ENCODE data around the gene PEAK1.
A peak's percentile ranks its signal among the peaks of the same experiment; 100 is the strongest.

Gene PEAK1

DNA sequence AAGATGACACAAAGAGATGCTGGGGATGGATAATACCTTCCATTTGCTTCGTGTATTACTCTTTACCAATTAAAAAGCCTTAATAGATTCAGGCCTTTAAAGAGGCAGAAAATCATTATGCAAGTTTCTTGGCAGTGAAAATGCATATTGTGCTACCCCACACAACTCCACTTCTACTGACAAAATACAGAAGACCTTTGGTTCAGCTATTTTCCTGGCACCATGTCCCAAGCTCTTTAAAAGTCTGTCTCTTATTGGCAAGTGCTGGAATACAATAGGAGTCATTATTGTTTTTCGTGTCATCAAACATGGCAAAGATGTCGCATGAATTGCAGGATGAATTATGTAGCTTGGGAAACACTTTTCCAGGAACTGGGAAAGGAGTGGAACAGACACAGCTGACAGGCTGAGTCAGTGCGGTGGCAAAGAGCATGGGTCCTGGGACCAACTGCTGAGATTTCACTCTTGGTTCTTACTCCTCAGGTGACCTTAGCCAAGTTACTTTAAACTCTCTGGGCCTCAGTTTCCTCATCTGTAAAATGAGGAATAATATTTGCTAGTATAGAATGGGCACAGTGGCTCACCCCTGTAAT is 343.5 kb downstream of the PEAK1 start:
- no peak for DNase-seq

- no peak for DNase-seq
Measured at GRCh38 chr15:77075528-77075927, 344.4 kb downstream of the PEAK1 start.

- no peak for DNase-seq
Measured at GRCh38 chr15:77074350-77074749, 345.6 kb downstream of the PEAK1 start.

DNA sequence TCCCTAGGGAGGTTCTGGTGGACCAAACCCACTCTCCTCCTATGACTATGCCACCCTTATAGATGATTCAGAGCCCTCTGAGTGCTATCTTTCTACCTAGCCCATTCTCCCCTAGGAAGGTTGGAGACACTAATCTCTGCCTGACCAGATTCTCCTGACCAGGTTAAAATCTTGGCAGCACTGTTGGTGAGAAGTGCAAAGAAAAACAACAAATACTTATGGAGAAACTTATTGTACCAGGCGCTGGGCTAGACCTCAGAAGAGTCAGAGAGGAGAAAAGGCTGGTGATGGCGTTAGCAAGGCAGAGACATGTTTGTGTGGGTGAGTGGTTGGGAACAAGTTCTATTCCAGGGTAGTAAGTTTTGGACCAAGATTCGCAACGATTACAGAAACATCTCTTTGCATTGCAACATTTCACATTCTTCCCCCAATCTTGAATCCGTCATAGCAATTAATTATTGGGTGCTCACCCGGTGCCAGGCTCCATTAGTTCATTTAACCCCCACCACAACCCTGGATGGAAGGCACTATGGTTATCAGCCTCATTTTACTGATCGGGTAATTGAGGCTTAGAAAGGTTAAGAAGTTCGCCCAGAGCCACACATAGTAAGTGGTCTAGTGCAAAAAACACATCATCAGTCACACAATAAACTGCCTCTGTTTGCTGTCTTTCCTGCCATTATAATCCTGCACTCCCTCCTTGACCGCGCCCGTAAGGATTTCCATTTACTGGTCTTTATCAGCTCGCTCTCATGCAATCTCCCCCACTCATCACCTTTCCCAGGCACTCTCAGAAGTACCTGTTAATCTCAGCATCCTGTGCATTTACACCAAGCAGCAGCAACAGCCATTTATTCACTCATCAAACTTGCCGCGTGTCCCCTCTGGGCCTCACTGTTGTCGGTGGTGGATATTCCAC is 348.3 kb downstream of the PEAK1 start:
- DNase-seq, result no peak

- peak; percentile 93 for DNase-seq
Measured at GRCh38 chr15:77070495-77071304, 349.2 kb downstream of the PEAK1 start, which contains the start of gene TSPAN3. TSS of gene TSPAN3 (minus strand) at chr15:77071109. CDS start at chr15:77070954, 155 bp downstream.

GRCh38 chr15:77070180-77070494 is 349.8 kb downstream of the PEAK1 start:
- DNase-seq, result no peak

DNA sequence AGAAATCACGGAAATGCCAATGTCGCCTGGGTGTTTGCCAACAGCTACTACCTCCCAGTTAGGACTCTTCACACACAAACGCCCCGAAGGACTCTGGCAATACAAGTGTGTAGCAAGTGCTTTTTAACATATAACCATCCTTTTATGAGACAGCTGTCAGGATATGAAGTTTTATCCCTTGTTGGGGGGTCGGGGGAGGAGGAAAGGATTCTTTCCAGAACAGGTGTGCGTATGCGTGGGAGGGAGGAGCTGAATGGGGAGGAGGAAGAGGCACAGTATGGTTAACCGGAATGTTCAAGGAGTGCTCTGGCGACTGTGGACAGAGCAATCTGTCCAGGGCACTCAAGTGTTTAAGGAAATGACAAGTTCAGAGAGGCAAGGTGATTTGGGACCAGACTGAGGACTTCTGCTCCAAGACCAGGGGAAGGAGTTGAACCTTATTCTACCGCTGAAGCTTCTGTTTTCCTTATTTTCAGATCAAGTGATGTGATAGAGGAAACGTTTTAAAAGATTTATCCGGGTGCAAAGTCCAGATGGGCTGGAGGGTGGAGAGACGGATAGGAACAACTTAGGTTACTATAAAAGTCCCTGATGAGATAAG is 350.3 kb downstream of the PEAK1 start:
- no peak for DNase-seq

- DNase-seq, result no peak
Measured at GRCh38 chr15:77068633-77069032, 351.3 kb downstream of the PEAK1 start.

GRCh38 chr15:77067691-77068367 is 352.1 kb downstream of the PEAK1 start:
- DNase-seq, result no peak

DNA sequence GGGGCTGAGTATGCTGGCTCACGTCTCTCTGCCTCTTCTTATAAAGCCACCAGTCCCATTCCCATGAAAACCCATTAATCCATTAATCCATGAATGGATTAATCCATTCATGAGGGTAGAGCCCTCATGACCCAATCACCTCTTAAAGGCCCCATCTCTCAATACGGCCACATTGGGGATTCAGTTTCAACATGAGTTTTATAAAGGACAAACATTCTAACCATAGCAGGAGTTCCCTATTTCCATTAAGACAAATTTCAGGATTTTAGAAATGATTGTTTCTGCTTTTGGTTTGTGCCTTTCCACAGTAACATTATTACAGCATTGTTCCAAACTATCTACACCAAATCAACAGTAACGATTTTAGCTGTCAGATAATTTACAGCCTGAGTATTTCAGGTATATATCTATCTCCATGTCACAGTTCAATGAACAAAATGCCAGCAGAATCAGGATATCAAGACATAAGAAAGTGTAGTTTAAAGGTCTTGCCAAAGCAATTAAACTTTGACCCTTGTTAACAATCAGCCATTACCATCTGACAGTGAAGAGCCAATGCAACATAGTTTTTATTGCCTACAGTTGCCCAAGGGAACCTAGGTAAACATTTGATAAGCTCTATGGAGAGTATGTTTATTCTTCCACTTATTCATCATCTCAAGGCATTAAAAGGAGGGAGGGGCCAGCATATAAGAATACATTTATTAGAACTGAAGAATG is 352.8 kb downstream of the PEAK1 start:
- DNase-seq, result no peak

DNA sequence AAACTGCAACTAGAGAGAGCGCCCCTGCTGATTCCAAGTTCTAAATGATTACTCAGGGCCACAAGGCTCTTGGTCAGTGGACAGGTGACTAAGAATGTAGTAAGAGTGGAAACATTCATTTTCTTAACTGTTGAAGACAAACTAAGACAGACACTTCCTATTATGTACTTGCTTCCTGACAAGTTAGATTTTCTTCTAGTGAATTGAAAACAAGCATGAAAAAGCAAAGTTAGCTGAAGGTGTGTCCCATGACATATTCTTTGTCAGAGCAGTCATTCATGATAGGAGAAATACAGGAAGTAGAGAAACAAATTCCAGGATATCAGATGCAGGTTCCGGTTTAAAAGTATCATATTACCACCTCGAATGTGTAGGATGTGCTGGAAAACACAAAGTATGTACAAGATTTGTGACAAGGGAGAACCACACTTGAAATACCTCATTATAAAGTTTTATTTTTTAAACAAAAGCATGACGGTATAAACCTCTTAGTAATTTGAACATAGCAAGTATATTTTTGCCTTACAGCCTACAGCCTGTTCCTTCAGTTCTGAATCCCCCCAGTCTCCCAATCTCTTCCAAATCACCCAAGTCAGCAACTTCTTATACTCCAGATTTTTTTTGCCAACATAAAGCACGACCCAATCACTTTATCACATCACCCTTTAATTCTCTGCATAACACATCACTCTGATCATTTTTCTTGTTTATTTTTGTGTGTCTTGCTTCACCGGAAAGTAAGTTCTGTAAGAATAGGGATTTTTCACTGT is 355.2 kb downstream of the PEAK1 start:
- no peak for DNase-seq

- DNase-seq, result no peak
Measured at GRCh38 chr15:77064063-77064462, 355.8 kb downstream of the PEAK1 start.

DNA sequence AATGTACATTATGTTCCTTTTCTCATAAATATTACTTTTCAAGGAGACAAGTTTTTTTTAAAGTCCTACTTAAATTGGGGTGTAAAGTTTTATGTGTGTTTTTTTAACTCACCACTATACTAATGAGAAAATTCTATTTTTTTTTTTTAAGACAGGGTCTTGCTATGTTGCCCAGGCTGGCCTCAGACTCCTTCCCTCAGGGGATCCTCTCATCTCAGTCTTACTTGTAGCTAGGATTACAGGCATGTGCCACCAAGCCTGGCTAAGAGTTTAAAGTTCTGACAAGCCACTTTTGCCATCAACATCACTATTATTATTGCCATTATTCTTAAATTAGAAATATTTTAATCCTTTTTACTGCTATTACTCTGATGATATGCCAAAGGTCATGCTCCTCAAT is 356.7 kb downstream of the PEAK1 start:
- DNase-seq, result no peak

DNA sequence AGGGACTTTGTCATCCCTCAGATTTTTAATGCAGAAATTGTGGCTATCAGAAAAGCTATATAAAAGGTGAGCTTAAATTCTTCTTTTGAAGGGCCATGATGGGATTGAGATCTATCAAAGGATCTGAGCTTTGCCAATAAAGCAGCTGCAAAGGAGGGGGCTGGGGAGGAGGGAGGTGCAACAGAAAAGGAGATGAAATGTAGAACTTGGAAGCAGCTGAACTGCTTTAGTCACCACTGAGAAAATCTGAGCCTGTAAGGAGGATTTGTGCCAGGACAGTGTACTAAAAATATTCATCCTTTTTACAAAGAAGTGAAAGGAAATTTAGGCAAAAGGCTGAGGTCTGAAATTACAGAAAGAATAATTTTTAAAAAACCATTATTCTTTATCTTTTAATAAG is 359.4 kb downstream of the PEAK1 start:
- no peak for DNase-seq

- no peak for DNase-seq
Measured at GRCh38 chr15:77059786-77060361, 360.0 kb downstream of the PEAK1 start.

GRCh38 chr15:77058468-77058867 is 361.4 kb downstream of the PEAK1 start:
- DNase-seq, result no peak

DNA sequence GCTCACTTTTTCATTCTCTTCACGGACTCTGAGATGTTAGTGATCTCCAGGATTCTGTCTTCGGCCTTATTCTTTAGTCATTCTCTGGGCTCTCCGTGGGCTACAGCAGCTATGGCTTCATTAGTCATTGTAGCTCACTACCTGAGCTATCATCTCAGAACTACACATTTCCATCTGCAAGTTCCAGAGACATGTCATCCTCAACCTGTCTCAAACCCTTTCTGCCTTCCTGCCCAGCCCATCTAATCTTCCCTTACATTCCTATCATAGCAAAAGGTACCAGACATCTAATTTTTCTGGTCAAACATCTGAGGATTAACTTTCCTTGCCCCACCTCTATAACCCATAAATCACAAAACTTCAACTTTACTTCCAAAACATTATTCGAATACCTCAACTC is 362.2 kb downstream of the PEAK1 start:
- no peak for DNase-seq

- no peak for DNase-seq
Measured at GRCh38 chr15:77057072-77057471, 362.8 kb downstream of the PEAK1 start.

GRCh38 chr15:77053709-77054108 is 366.2 kb downstream of the PEAK1 start:
- no peak for DNase-seq

GRCh38 chr15:77052556-77052955 is 367.3 kb downstream of the PEAK1 start:
- no peak for DNase-seq

All from activated T-cell treated with anti-CD3 and anti-CD28 coated beads, Interleukin-2, amount 50 U/mL, for 1 hour (primary cell).